ENCODE data around the gene CERKL.

The CERKL gene

GRCh38 chr2:181563101-181563692, 93.7 kb downstream of the CERKL start:
- no peaks in the 10 kb centered on the region for H3K9me2 ChIP-seq (ENCODE audit: low read depth, low read length)
- no peaks in the 10 kb centered on the region for H4K20me1 ChIP-seq (ENCODE audit: insufficient read depth, low read length)
- H3K9me3 ChIP-seq (ENCODE audit: low read length): no peaks in the 10 kb centered on the region
- no peak overlapping the region for H3K4me3 ChIP-seq (ENCODE audit: low read depth, low read length, poor library complexity, severe bottlenecking)
- no peaks in the 10 kb centered on the region for H3K36me3 ChIP-seq (ENCODE audit: insufficient read depth, low read length)
- no peak overlapping the region for H3K27ac ChIP-seq (ENCODE audit: low read depth, low read length, poor library complexity, severe bottlenecking)
- no peaks in the 10 kb centered on the region for H3K4me1 ChIP-seq (ENCODE audit: insufficient read depth, low read length, severe bottlenecking)
- H3K27me3 ChIP-seq (ENCODE audit: insufficient read depth, low read length): no peaks in the 10 kb centered on the region
- no peak overlapping the region for H3K9ac ChIP-seq (ENCODE audit: low read length)
- H3K4me2 ChIP-seq (ENCODE audit: low read length): no peak overlapping the region
- H2AFZ ChIP-seq (ENCODE audit: low read length): no peak overlapping the region
- no peaks in the 10 kb centered on the region for H3F3A ChIP-seq (ENCODE audit: insufficient read depth, low read length)
- no peaks in the 10 kb centered on the region for H3K79me2 ChIP-seq (ENCODE audit: insufficient read depth, low read length)
- no peak for TF ChIP-seq EZH2 (IDR thresholded peaks at IDR 0.05; ENCODE audit: borderline replicate concordance, low read length)
- no peak for TF ChIP-seq CTCF (IDR thresholded peaks at IDR 0.05; ENCODE audit: low read length)

- Histone ChIP-seq H4K20me1 (ENCODE audit: insufficient read depth, low read length) (no peaks in the 10 kb centered on the region), H3K27ac (ENCODE audit: low read depth, low read length, poor library complexity, severe bottlenecking) (no peak overlapping the region), H3K79me2 (ENCODE audit: insufficient read depth, low read length) (no peaks in the 10 kb centered on the region), H3K27me3 (ENCODE audit: insufficient read depth, low read length) (no peaks in the 10 kb centered on the region), H3F3A (ENCODE audit: insufficient read depth, low read length) (no peaks in the 10 kb centered on the region), H2AFZ (ENCODE audit: low read length) (no peak overlapping the region), H3K4me2 (ENCODE audit: low read length) (no peak overlapping the region), H3K36me3 (ENCODE audit: insufficient read depth, low read length) (no peaks in the 10 kb centered on the region), H3K4me1 (ENCODE audit: insufficient read depth, low read length, severe bottlenecking) (no peaks in the 10 kb centered on the region), H3K4me3 (ENCODE audit: low read depth, low read length, poor library complexity, severe bottlenecking) (no peak overlapping the region), H3K9me3 (ENCODE audit: low read length) (no peaks in the 10 kb centered on the region), H3K9me2 (ENCODE audit: low read depth, low read length) (no peaks in the 10 kb centered on the region), H3K9ac (ENCODE audit: low read length) (no peak overlapping the region)
- TF ChIP-seq CTCF (IDR thresholded peaks at IDR 0.05; ENCODE audit: low read length): no peak
- TF ChIP-seq EZH2 (IDR thresholded peaks at IDR 0.05; ENCODE audit: borderline replicate concordance, low read length): no peak
These were observed 98.5 kb downstream of the CERKL start for GRCh38 chr2:181558371-181558770.

GRCh38 chr2:181554061-181554830, 102.7 kb downstream of the CERKL start:
- H4K20me1 ChIP-seq (ENCODE audit: insufficient read depth, low read length): no peaks in the 10 kb centered on the region
- no peaks in the 10 kb centered on the region for H3K79me2 ChIP-seq (ENCODE audit: insufficient read depth, low read length)
- no peaks in the 10 kb centered on the region for H3K9me3 ChIP-seq (ENCODE audit: low read length)
- H3K9ac ChIP-seq (ENCODE audit: low read length): no peak overlapping the region
- H3K4me2 ChIP-seq (ENCODE audit: low read length): no peak overlapping the region
- H3K36me3 ChIP-seq (ENCODE audit: insufficient read depth, low read length): no peaks in the 10 kb centered on the region
- H3K4me1 ChIP-seq (ENCODE audit: insufficient read depth, low read length, severe bottlenecking): no peaks in the 10 kb centered on the region
- TF ChIP-seq EZH2 (IDR thresholded peaks at IDR 0.05; ENCODE audit: borderline replicate concordance, low read length) (no peak), CTCF (IDR thresholded peaks at IDR 0.05; ENCODE audit: low read length) (no peak)
- H3K4me3 ChIP-seq (ENCODE audit: low read depth, low read length, poor library complexity, severe bottlenecking): no peak overlapping the region
- no peak overlapping the region for H3K27ac ChIP-seq (ENCODE audit: low read depth, low read length, poor library complexity, severe bottlenecking)
- H2AFZ ChIP-seq (ENCODE audit: low read length): no peak overlapping the region
- no peaks in the 10 kb centered on the region for H3K27me3 ChIP-seq (ENCODE audit: insufficient read depth, low read length)
- no peaks in the 10 kb centered on the region for H3K9me2 ChIP-seq (ENCODE audit: low read depth, low read length)
- no peaks in the 10 kb centered on the region for H3F3A ChIP-seq (ENCODE audit: insufficient read depth, low read length)

All from OCI-LY1 (cell line).